Measurements from ENCODE around the gene RPS15. TPM values are rescaled to one million over a fixed set of nuclear protein-coding genes. Genes with fewer than 3 reads are reported as not detected.

RPS15 gene
- total and polyA plus RNA-seq, 4 donors: 296 to 954 (median 414) TPM

- Histone ChIP-seq H3K27ac (ENCODE audit: low read depth in 1 of 2, low read length in 2 of 2) (no peak overlapping the region), H3K9me3 (ENCODE audit: control insufficient read depth in 4 of 4, low read length in 3 of 4) (no peaks in the 10 kb centered on the region), H3K9ac (ENCODE audit: low read depth in 1 of 2, low read length in 2 of 2) (no peak overlapping the region), H3K27me3 (ENCODE audit: control insufficient read depth in 4 of 4, insufficient read depth in 4 of 4, low read length in 3 of 4) (no peaks in the 10 kb centered on the region), H3K36me3 (ENCODE audit: control insufficient read depth in 4 of 4, insufficient read depth in 3 of 4, low read depth in 1 of 4, low read length in 3 of 4) (peaks cover 4 to 42% (median 24%) of the 10 kb centered on the region in 4 donors), H3K4me1 (ENCODE audit: control insufficient read depth in 4 of 4, insufficient read depth in 4 of 4, low read length in 3 of 4) (peaks cover 0 to 9% (median 3%) of the 10 kb centered on the region in 4 donors), H3K4me3 (ENCODE audit: low read depth in 1 of 3, low read length in 3 of 3) (no peak overlapping the region)
- no peak for DNase-seq (ENCODE audit: low spot score)
- 94% methylated on average over 24 of the region's 24 CpGs for WGBS
- no peak for TF ChIP-seq YY1 (IDR thresholded peaks at IDR 0.05)
- no peak for TF ChIP-seq GABPA (IDR thresholded peaks at IDR 0.05 in 1 of 2, conservative IDR thresholded peaks at IDR 0.05 in 1 of 2)
- TF ChIP-seq SP1 (IDR thresholded peaks at IDR 0.05): no peak
- TF ChIP-seq RXRA (IDR thresholded peaks at IDR 0.05): no peak
Observed at GRCh38 chr19:1431759-1432506, 6.3 kb upstream of the RPS15 start.

DNA sequence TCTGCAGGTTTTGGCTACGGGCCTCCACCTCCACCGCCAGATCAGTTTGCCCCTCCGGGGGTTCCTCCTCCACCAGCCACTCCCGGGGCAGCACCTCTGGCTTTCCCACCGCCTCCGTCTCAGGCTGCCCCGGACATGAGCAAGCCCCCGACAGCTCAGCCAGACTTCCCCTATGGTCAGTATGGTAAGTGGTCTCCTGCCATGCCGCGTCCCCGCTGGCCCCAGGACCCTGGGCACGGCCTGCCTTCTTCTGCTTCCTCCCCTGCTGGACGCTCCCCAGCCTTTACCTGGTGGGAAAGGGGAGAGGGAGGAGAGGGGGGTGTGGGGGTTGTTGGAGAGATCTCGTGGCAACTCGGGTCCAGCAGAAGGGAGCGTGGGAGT is 5.7 kb upstream of the RPS15 start:
- DNase-seq (ENCODE audit: low spot score): no peak
- Histone ChIP-seq H3K4me3 (ENCODE audit: low read depth in 1 of 3, low read length in 3 of 3) (no peak overlapping the region), H3K4me1 (ENCODE audit: control insufficient read depth in 4 of 4, insufficient read depth in 4 of 4, low read length in 3 of 4) (peaks cover 0 to 10% (median 4%) of the 10 kb centered on the region in 4 donors)

GRCh38 chr19:1433119-1434039 is 4.8 kb upstream of the RPS15 start:
- DNase-seq (ENCODE audit: low spot score): no peak
- 91% methylated on average over 47 of the region's 47 CpGs for WGBS
- TF ChIP-seq MAX (IDR thresholded peaks at IDR 0.05): no peak
- TF ChIP-seq RXRA (IDR thresholded peaks at IDR 0.05): no peak
- TF ChIP-seq SP1 (IDR thresholded peaks at IDR 0.05): no peak
- TF ChIP-seq GABPA (IDR thresholded peaks at IDR 0.05 in 1 of 2, conservative IDR thresholded peaks at IDR 0.05 in 1 of 2): no peak
- TF ChIP-seq FOXA2 (IDR thresholded peaks at IDR 0.05): no peak
- Histone ChIP-seq H3K4me3 (ENCODE audit: low read depth in 1 of 3, low read length in 3 of 3) (no peak overlapping the region), H3K36me3 (ENCODE audit: control insufficient read depth in 4 of 4, insufficient read depth in 3 of 4, low read depth in 1 of 4, low read length in 3 of 4) (peaks cover 4 to 40% (median 23%) of the 10 kb centered on the region in 4 donors), H3K9ac (ENCODE audit: low read depth in 1 of 2, low read length in 2 of 2) (no peak overlapping the region), H3K27me3 (ENCODE audit: control insufficient read depth in 4 of 4, insufficient read depth in 4 of 4, low read length in 3 of 4) (no peaks in the 10 kb centered on the region), H3K27ac (ENCODE audit: low read depth in 1 of 2, low read length in 2 of 2) (no peak overlapping the region), H3K9me3 (ENCODE audit: control insufficient read depth in 4 of 4, low read length in 3 of 4) (no peaks in the 10 kb centered on the region), H3K4me1 (ENCODE audit: control insufficient read depth in 4 of 4, insufficient read depth in 4 of 4, low read length in 3 of 4) (peaks cover 0 to 15% (median 7%) of the 10 kb centered on the region in 4 donors)

More for the DNA sequence above, 5.7 kb upstream of the RPS15 start:
- Histone ChIP-seq H3K36me3 (ENCODE audit: control insufficient read depth in 4 of 4, insufficient read depth in 3 of 4, low read depth in 1 of 4, low read length in 3 of 4) (peaks cover 4 to 42% (median 24%) of the 10 kb centered on the region in 4 donors), H3K9ac (ENCODE audit: low read depth in 1 of 2, low read length in 2 of 2) (no peak overlapping the region), H3K27ac (ENCODE audit: low read depth in 1 of 2, low read length in 2 of 2) (no peak overlapping the region), H3K27me3 (ENCODE audit: control insufficient read depth in 4 of 4, insufficient read depth in 4 of 4, low read length in 3 of 4) (no peaks in the 10 kb centered on the region), H3K9me3 (ENCODE audit: control insufficient read depth in 4 of 4, low read length in 3 of 4) (no peaks in the 10 kb centered on the region)
- WGBS: 96% methylated on average over 16 of the region's 16 CpGs
- no peak for TF ChIP-seq SP1 (IDR thresholded peaks at IDR 0.05)
- no peak for TF ChIP-seq EGR1 (IDR thresholded peaks at IDR 0.05; ENCODE audit: low read depth in 2 of 2)
- TF ChIP-seq RAD21 (IDR thresholded peaks at IDR 0.05): no peak
- no peak for TF ChIP-seq TAF1 (conservative IDR thresholded peaks at IDR 0.05)
- TF ChIP-seq GABPA (IDR thresholded peaks at IDR 0.05 in 1 of 2, conservative IDR thresholded peaks at IDR 0.05 in 1 of 2): no peak
- TF ChIP-seq RXRA (IDR thresholded peaks at IDR 0.05): no peak
- no peak for TF ChIP-seq FOXA2 (IDR thresholded peaks at IDR 0.05)
- TF ChIP-seq JUND (IDR thresholded peaks at IDR 0.05): no peak
- no peak for TF ChIP-seq ATF3 (IDR thresholded peaks at IDR 0.05)
- no peak for TF ChIP-seq HNF4G (IDR thresholded peaks at IDR 0.05)
